IgD-negative memory B cell (primary cell): ENCODE measurements around the gene B4GALT2. TPM values are rescaled to one million over a fixed set of nuclear protein-coding genes. Genes with fewer than 3 reads are reported as not detected.
A peak's percentile ranks its signal among the peaks of the same experiment; 100 is the strongest.

Source experiments
- H3K27ac Mint-ChIP-seq, 3 donors: one replicate each; pipeline ENCODE4 v1.8.0; 2020 to 2022; ENCODE audit warnings: mild to moderate bottlenecking in 3 of 3, mixed read lengths in 3 of 3, moderate library complexity in 1 of 3
- H3K27me3 Mint-ChIP-seq: one replicate; pipeline ENCODE4 v1.8.0; 2021; ENCODE audit warnings: mixed read lengths
- H3K36me3 Mint-ChIP-seq: one replicate; pipeline ENCODE4 v1.8.0; 2020; ENCODE audit warnings: mild to moderate bottlenecking, mixed read lengths
- H3K4me1 Mint-ChIP-seq, 3 donors: one replicate each; pipeline ENCODE4 v1.8.0; 2020 to 2022; ENCODE audit warnings: mixed read lengths in 3 of 3, mild to moderate bottlenecking in 1 of 3
- H3K4me3 Mint-ChIP-seq, 4 donors: one replicate each; pipeline ENCODE4 v1.8.0; 2020 to 2022; ENCODE audit warnings: mild to moderate bottlenecking in 4 of 4, mixed read lengths in 4 of 4, moderate library complexity in 3 of 4
- H3K9me3 Mint-ChIP-seq, 3 donors: one replicate each; pipeline ENCODE4 v1.8.0; 2020 to 2021; ENCODE audit warnings: mixed read lengths in 3 of 3, mild to moderate bottlenecking in 1 of 3
- polyA plus RNA-seq: library from polyadenylated mRNA; unstranded; fragments of 300-500 nt; fragmentation: Illumina TruSeq; gene quantifications from one replicate; pipeline ENCODE4 v1.2.3, GENCODE V29; 2021

B4GALT2 gene
- polyA plus RNA-seq, 1 donor from 2014 or later: 1.0 TPM

- H3K9me3 Mint-ChIP-seq: peaks cover 0 to 2% (median 0%) of the 10 kb centered on the region in 3 donors
- peak overlapping the region in 3 of 4 donors; percentile 55 to 95 (median 93) for H3K4me3 Mint-ChIP-seq
- H3K27me3 Mint-ChIP-seq: no peaks in the 10 kb centered on the region
- no peak overlapping the region for H3K27ac Mint-ChIP-seq
- H3K36me3 Mint-ChIP-seq: peaks cover 2% of the 10 kb centered on the region
- H3K4me1 Mint-ChIP-seq: peaks cover 15 to 22% (median 20%) of the 10 kb centered on the region in 3 donors
These were observed 7.6 kb upstream of the B4GALT2 start for GRCh38 chr1:43971336-43971980.

GRCh38 chr1:43973981-43974442, 5.0 kb upstream of the B4GALT2 start:
- Mint-ChIP-seq H3K9me3 (no peaks in the 10 kb centered on the region), H3K27ac (peak overlapping the region; percentile 95 to 98 (median 95)), H3K4me1 (peaks cover 29 to 43% (median 34%) of the 10 kb centered on the region in 3 donors), H3K27me3 (no peaks in the 10 kb centered on the region), H3K36me3 (peaks cover 5% of the 10 kb centered on the region), H3K4me3 (peak overlapping the region; percentile 85 to 97 (median 96))

DNA sequence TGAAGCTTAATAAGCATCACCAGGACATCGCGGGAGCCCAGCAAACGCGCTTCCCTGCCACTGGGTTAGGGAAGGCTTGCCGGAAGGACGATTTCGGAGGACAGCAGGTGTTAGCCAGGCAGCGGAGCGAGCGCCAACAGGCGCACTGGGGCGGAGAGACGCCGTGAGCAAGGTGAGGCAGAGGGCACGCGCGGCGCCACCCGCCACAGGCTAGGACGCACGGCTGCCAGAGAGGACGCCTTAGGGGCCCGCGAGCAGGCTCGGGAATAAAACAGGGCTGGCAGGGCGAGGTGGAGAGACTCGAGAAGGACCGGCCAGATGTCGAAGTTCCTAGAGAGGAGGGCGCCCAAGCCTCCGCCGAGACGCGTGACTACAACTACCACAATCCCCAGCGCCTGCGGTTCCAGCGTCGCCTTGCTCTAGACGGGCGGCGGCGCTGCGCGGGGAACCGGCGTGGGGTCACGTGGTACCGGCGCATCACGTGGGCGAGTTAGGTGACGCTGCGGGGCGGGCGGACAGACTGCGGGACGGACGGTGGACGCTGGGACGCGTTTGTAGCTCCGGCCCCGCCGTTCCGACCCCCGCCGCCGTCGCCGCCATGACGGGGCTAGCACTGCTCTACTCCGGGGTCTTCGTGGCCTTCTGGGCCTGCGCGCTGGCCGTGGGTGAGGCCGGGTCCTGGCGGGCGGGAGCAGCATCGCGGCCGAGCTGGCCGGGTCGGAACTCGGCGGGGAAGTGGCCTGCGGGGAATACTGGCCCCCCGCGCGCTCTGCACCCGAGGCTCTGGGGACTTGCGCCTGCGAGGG, 4.4 kb upstream of the B4GALT2 start, which contains the start of gene ATP6V0B:
Gene ATP6V0B (plus strand): TSS at position 518 of the 806 bp plus-strand sequence. CDS start 81 bp downstream, at position 599.
- peak within 1 kb of the TSS; percentile 95 to 98 (median 95) for H3K27ac Mint-ChIP-seq
- H3K4me3 Mint-ChIP-seq: peak within 1 kb of the TSS; percentile 85 to 97 (median 96)
- H3K36me3 Mint-ChIP-seq: peaks cover 5% of the 10 kb centered on the region
- H3K27me3 Mint-ChIP-seq: no peaks in the 10 kb centered on the region
- H3K9me3 Mint-ChIP-seq: no peaks in the 10 kb centered on the region
- peaks cover 29 to 39% (median 31%) of the 10 kb centered on the region in 3 donors for H3K4me1 Mint-ChIP-seq

GRCh38 chr1:43975249-43975961, 3.6 kb upstream of the B4GALT2 start:
- peak overlapping the region; percentile 85 to 97 (median 96) for H3K4me3 Mint-ChIP-seq
- peaks cover 7% of the 10 kb centered on the region for H3K36me3 Mint-ChIP-seq
- H3K9me3 Mint-ChIP-seq: no peaks in the 10 kb centered on the region
- H3K27ac Mint-ChIP-seq: peak overlapping the region; percentile 94 to 95 (median 95)
- H3K4me1 Mint-ChIP-seq: peaks cover 25 to 44% (median 28%) of the 10 kb centered on the region in 3 donors
- H3K27me3 Mint-ChIP-seq: peaks cover 3% of the 10 kb centered on the region

- peaks cover 7% of the 10 kb centered on the region for H3K36me3 Mint-ChIP-seq
- H3K4me3 Mint-ChIP-seq: peak overlapping the region; percentile 85 to 97 (median 96)
- peaks cover 24 to 46% (median 25%) of the 10 kb centered on the region in 3 donors for H3K4me1 Mint-ChIP-seq
- no peaks in the 10 kb centered on the region for H3K9me3 Mint-ChIP-seq
- H3K27ac Mint-ChIP-seq: peak overlapping the region in 2 of 3 donors; percentile 94 to 95
- peaks cover 3% of the 10 kb centered on the region for H3K27me3 Mint-ChIP-seq
These were observed 3.0 kb upstream of the B4GALT2 start for GRCh38 chr1:43976045-43976444.

DNA sequence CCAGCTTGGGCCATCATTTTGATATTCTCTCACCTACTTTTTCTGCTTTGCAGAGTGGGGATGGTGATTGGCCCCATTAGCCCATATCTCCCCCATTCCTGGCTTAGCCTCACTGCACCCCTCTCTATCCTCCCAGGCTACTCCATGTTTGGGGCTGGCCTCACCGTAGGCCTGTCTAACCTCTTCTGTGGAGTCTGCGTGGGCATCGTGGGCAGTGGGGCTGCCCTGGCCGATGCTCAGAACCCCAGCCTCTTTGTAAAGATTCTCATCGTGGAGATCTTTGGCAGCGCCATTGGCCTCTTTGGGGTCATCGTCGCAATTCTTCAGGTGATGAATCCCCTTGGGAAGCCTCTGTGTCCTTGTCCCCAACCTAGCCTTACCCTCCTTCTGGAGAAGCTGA, 2.1 kb upstream of the B4GALT2 start:
- H3K9me3 Mint-ChIP-seq: no peaks in the 10 kb centered on the region
- H3K4me1 Mint-ChIP-seq: peaks cover 22 to 46% (median 25%) of the 10 kb centered on the region in 3 donors
- peaks cover 3% of the 10 kb centered on the region for H3K27me3 Mint-ChIP-seq
- H3K4me3 Mint-ChIP-seq: peak overlapping the region; percentile 47 to 95 (median 60)
- peaks cover 7% of the 10 kb centered on the region for H3K36me3 Mint-ChIP-seq
- H3K27ac Mint-ChIP-seq: peak overlapping the region; percentile 69 to 95 (median 94)

- Mint-ChIP-seq H3K4me3 (peak overlapping the region; percentile 15 to 95 (median 56)), H3K36me3 (peaks cover 7% of the 10 kb centered on the region), H3K27me3 (peaks cover 3% of the 10 kb centered on the region), H3K4me1 (peaks cover 22 to 46% (median 25%) of the 10 kb centered on the region in 3 donors), H3K27ac (peak overlapping the region in 1 of 3 donors; percentile 95), H3K9me3 (no peaks in the 10 kb centered on the region)
These were observed 1.4 kb upstream of the B4GALT2 start for GRCh38 chr1:43977376-43978263.

DNA sequence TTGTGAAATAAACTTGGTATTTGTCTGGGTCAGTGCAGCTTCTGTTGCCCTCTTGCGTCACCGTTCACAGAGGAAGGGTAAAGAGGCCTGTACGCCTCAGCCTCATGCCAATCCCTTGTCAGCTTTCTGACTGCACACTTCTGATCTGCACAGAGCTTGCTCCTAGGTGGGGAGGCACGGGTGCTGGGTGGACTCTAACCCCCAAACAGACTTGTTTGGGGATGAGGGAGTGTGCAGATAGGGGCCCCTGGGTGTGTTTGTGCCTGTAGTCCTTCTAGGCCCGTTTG, 803 bp upstream of the B4GALT2 start:
- Mint-ChIP-seq H3K9me3 (no peaks in the 10 kb centered on the region), H3K4me3 (peak overlapping the region; percentile 15 to 95 (median 87)), H3K27ac (peak overlapping the region in 2 of 3 donors; percentile 31 to 95)

DNA sequence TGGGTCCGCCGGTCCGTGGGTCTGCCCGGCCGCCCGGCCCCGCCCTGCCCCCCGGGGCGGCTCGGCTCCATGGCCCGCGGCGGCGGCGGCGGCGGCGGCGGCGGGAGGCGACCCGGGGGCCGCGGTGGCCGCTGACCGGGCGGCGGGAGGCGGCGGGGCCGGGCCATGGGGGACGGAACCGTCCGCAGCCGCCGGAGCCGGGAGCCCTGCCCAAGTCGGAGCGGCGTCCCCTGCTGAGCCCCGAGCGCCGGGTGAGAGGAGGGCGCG, 184 bp downstream of the B4GALT2 start:
- Mint-ChIP-seq H3K36me3 (peaks cover 9% of the 10 kb centered on the region), H3K4me3 (no peak overlapping the region), H3K9me3 (no peaks in the 10 kb centered on the region), H3K4me1 (peaks cover 17 to 38% (median 24%) of the 10 kb centered on the region in 3 donors), H3K27me3 (peaks cover 3% of the 10 kb centered on the region), H3K27ac (no peak overlapping the region)

More for the DNA sequence above, 803 bp upstream of the B4GALT2 start:
- H3K4me1 Mint-ChIP-seq: peaks cover 22 to 46% (median 25%) of the 10 kb centered on the region in 3 donors
- H3K27me3 Mint-ChIP-seq: peaks cover 3% of the 10 kb centered on the region
- peaks cover 9% of the 10 kb centered on the region for H3K36me3 Mint-ChIP-seq

- H3K27ac Mint-ChIP-seq: peak overlapping the region in 2 of 3 donors; percentile 36 to 49
- peak overlapping the region; percentile 34 to 97 (median 88) for H3K4me3 Mint-ChIP-seq
- H3K27me3 Mint-ChIP-seq: peaks cover 3% of the 10 kb centered on the region
- H3K4me1 Mint-ChIP-seq: peaks cover 14 to 37% (median 24%) of the 10 kb centered on the region in 3 donors
- no peaks in the 10 kb centered on the region for H3K9me3 Mint-ChIP-seq
- H3K36me3 Mint-ChIP-seq: peaks cover 9% of the 10 kb centered on the region
These were observed 681 bp downstream of the B4GALT2 start for GRCh38 chr1:43979528-43980254.

- H3K4me1 Mint-ChIP-seq: peaks cover 14 to 37% (median 24%) of the 10 kb centered on the region in 3 donors
These were observed 1.5 kb downstream of the B4GALT2 start for GRCh38 chr1:43980255-43981134.

DNA sequence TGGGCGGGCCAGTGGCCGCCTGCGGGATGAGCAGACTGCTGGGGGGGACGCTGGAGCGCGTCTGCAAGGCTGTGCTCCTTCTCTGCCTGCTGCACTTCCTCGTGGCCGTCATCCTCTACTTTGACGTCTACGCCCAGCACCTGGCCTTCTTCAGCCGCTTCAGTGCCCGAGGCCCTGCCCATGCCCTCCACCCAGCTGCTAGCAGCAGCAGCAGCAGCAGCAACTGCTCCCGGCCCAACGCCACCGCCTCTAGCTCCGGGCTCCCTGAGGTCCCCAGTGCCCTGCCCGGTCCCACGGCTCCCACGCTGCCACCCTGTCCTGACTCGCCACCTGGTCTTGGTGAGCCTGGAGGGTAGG, 2.1 kb downstream of the B4GALT2 start:
- Mint-ChIP-seq H3K27me3 (peaks cover 3% of the 10 kb centered on the region), H3K4me1 (peaks cover 14 to 34% (median 20%) of the 10 kb centered on the region in 3 donors), H3K27ac (no peak overlapping the region), H3K4me3 (peak overlapping the region in 2 of 4 donors; percentile 16 to 34), H3K9me3 (no peaks in the 10 kb centered on the region), H3K36me3 (peaks cover 9% of the 10 kb centered on the region)

More at GRCh38 chr1:43980255-43981134, 1.5 kb downstream of the B4GALT2 start:
- Mint-ChIP-seq H3K27me3 (peaks cover 3% of the 10 kb centered on the region), H3K9me3 (no peaks in the 10 kb centered on the region), H3K4me3 (peak overlapping the region; percentile 34 to 97 (median 88)), H3K27ac (peak overlapping the region in 2 of 3 donors; percentile 36 to 49), H3K36me3 (peaks cover 9% of the 10 kb centered on the region)

DNA sequence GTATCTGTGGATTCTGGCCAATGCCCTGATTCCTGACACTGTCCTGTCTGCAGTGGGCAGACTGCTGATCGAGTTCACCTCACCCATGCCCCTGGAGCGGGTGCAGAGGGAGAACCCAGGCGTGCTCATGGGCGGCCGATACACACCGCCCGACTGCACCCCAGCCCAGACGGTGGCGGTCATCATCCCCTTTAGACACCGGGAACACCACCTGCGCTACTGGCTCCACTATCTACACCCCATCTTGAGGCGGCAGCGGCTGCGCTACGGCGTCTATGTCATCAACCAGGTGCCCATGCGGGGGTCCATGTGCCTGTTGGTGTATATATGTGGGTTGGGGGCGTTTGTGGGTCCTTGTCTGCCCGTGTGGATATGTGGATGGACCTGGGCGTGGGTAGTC, 2.6 kb downstream of the B4GALT2 start:
- no peak overlapping the region for H3K27ac Mint-ChIP-seq
- peak overlapping the region in 2 of 4 donors; percentile 25 to 34 for H3K4me3 Mint-ChIP-seq
- peaks cover 3% of the 10 kb centered on the region for H3K27me3 Mint-ChIP-seq
- H3K9me3 Mint-ChIP-seq: no peaks in the 10 kb centered on the region
- H3K36me3 Mint-ChIP-seq: peaks cover 9% of the 10 kb centered on the region
- H3K4me1 Mint-ChIP-seq: peaks cover 14 to 29% (median 20%) of the 10 kb centered on the region in 3 donors
